NCI-H2171 (cell line): ENCODE measurements around the gene RAD51AP1.
A peak's percentile ranks its signal among the peaks of the same experiment; 100 is the strongest.

Experiments
- DNase-seq: peaks from one replicate; lab custom pipeline; 2025; lab: John Stamatoyannopoulos, UW

RAD51AP1 gene

GRCh38 chr12:4595881-4596280 is 57.2 kb downstream of the RAD51AP1 start:
- no peak for DNase-seq

DNA sequence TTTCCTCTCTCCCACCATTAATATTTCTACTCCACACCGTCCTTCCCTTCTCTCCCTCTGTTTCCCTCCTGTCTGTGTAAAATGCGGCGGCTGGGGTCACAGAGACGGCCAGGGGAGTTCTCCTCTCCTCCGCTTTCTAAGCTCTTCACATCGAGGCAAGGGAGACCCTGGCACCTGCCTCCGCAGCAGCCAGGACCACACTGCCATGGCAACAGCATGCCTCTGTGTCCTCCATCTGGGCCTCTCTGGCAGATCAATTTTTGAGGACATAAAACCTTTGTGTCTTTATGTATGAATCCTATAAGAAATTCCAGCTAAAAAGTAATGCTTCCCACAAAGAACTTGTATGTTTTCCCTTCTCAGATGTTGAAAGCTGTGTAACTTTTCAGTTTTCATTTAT is 64.7 kb downstream of the RAD51AP1 start:
- no peak for DNase-seq

DNA sequence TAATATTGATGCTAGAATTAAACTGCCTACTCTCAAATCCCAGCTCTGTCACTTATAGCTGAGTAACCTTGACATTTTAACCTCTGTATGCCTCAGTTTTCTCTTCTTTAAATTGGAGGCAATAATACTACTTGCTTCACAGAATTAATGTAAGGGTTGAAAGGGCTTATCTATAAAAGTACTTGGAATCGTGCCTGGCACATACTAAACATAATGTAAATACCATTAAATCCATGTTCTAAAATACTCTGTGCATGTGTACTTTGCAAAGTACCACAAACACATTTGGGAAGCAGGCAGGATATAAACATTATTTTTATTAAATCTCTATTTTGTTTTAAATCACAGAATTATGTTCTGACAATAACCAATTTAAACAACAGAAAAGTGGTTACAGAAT is 65.3 kb downstream of the RAD51AP1 start:
- DNase-seq, result no peak

- DNase-seq, result peak; percentile 21
Observed at GRCh38 chr12:4604684-4605193, 66.0 kb downstream of the RAD51AP1 start.

DNA sequence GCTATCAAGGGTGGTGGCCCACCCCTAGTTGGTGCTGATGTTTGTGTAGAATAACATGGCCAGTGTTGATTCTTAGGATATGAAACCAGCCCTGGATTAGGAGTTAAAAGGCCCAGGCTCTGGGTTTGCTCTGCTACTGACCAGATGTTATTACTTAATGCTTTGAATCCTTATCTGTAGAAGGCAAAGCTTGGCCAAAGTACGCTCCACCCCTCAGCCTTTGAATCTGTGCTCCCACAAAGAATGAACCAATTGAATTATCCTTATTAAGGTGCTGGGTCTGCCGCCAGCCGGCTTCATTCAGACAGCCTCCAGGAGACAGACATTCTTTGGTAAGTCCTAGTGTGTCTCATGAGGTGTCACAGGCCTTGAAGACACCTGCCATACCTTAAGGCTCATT is 68.4 kb downstream of the RAD51AP1 start:
- DNase-seq, result no peak

- DNase-seq, result no peak
Observed at GRCh38 chr12:4609071-4609470, 70.4 kb downstream of the RAD51AP1 start.
